HG03060 (cell line): ENCODE data around the gene POU2F1.
"Not testable (repeated sequence)": the region's sequence is repeated elsewhere in the genome, so short reads cannot be mapped to it uniquely, and the experiment has no call there.

ENCODE experiments used
- ATAC-seq: cut with Tn5 transposase; IDR thresholded peaks from one replicate; pipeline ENCODE4 v1.9.1; 2021; ENCODE audit warnings: low read depth, moderate number of reproducible peaks; ENCODE audit not compliant: unreplicated experiment

POU2F1 gene

DNA sequence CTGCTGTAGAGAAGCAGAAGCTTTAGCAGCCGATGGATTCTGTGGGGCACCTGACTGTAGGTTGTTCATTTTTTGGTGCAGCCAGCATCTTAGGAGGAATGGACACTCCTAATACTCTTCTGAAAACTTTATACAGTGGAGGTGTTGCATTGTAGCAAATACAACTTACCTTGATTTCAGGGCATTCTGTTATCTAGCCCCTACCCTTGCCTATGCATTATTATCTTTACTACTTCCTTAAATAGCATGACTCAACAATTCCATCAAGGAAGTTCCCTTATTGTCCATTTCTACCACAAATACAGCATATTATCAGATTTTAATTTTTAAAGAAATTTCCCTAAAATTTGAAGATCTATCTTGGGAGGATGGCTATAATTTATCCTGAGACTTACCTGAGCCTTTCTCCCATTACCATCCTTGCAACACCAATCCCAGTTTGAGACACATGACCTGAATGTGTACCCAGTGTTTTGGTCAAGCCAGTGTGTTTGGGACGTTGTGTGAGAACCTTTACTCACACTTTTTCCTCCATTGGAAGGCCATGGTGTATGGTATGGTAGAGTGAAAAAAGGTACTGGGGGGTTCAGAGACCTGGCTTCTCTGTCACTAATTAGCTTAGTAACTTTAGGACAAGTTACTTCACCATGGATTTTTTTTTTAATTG is 9.2 kb downstream of the POU2F1 start:
- no peak for ATAC-seq

DNA sequence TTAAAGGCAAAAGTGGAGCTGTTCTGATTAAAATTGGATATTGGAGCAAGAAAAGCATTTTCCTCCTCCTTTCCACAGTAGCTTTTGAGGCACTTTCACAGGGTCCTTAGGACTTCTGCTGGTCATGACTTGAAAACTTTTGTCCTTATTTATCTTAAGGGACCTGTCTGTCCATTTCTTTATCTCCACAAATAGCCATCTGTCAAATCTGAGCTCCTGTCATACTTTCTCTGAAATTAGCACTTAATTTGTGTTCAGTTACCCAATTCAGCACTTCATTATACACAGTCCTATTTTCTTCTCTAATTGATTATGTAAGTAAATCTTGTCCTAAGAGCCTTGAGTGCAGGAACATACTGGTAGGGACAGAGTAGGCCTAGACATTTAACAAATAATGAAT is 9.8 kb downstream of the POU2F1 start:
- no peak for ATAC-seq

DNA sequence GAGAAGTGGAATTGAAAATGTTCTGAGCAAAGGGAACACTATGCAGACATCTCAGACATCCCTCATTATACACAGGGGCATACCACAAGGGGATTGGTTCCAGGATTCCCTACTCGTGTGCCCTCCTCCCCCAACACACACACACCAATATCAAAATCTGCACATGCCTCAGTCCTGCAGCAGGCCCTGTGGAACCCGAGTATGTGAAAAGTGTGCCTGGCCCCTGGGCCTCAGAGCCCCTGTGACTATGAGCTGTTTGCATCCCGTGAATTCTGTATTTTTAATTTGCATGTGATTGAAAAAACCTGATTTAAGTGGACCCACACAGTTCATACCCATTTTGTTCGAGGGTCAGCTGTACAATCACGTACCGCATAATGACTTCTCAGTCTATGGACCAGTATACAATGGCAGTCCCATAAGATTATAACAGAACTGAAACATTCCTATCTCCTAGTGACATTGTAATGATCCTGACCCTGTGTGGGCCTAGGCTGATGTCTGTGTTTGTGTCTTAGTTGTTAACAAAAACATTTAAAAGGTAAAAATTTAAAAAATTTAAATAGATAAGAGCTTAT is 11.3 kb downstream of the POU2F1 start:
- no peak for ATAC-seq

DNA sequence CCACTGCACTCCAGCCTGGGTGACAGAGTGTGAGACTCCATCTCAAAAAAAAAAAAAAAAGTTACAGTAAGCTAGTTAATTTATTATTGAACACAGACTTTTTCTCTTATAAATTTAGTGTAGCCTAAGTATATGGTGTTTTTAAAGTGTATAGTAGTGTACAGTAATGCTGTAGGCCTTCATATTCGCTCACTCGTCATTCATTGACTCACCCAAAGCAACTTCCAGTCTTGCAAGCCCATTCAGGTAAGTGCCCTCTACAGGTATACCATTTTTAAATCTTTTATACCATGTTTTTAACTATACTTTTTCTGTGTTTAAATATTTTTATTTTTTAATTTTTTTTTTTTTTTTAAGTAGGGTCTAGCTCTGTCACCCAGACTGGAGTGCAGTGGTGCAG is 12.1 kb downstream of the POU2F1 start:
- ATAC-seq: no peak

GRCh38 chr1:167233373-167233772 is 12.7 kb downstream of the POU2F1 start:
- no peak for ATAC-seq

GRCh38 chr1:167237000-167237399 is 16.3 kb downstream of the POU2F1 start:
- no peak for ATAC-seq

GRCh38 chr1:167238713-167239112 is 18.0 kb downstream of the POU2F1 start:
- ATAC-seq: no peak

DNA sequence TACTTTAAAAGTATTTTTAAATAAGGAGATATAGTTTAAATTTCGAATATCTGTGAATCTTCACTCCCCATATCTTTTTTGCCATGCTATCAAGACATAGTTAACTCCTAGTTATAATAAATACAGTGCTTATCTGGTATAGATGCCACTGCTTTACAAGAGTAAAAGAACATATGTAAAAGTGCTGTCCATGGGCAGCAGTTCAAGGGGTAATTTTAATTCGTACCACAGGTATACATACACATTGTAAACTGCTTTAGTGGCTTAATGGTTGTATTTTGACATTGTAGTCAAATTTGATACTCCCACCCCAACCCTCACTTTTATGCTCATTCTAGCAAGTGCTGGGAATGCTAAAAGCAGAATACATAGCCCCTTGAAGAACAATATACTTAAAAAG is 18.6 kb downstream of the POU2F1 start:
- no peak for ATAC-seq

GRCh38 chr1:167244244-167244643 is 23.6 kb downstream of the POU2F1 start:
- ATAC-seq: no peak

DNA sequence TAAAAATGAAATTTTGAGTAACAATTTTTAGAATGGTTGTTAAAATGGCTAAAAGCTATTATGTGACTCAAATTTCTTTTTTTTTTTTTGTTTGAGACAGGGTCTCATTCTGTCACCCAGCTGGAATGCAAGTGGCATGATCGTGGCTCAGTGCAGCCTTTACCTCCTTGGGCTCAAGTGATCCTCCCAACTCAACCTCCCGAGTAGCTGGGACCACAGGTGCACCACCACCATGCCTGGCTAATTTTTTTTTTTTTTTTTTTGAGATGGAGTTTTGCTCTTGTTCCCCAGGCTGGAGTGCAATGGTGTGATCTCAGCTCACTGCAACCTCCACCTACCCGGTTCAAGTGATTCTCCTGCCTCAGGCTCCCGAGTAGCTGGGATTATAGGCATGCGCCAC is 24.5 kb downstream of the POU2F1 start:
- ATAC-seq: not testable (repeated sequence)

- ATAC-seq: no peak
Measured at GRCh38 chr1:167246971-167247370, 26.3 kb downstream of the POU2F1 start.

GRCh38 chr1:167247754-167248153 is 27.1 kb downstream of the POU2F1 start:
- no peak for ATAC-seq

GRCh38 chr1:167248707-167249642 is 28.3 kb downstream of the POU2F1 start:
- no peak for ATAC-seq

DNA sequence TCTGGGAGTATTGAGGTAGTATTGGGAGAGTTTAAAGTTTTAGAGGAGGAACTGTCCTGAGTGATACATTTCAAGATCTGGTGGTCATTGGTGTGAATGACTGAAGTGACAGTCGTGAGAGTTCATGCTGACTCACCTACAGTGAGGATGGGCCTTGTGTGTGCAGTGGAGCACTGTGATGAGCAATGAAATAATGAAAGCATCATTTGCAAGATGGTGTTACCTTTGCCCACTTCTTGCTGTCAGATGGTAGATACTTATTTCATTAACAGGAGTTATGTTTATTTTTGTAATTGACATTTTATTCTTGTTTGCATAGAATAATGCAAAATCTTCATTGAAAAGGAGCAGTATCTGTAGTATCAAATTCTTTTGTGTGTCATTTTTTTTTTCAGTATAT is 29.0 kb downstream of the POU2F1 start:
- no peak for ATAC-seq

DNA sequence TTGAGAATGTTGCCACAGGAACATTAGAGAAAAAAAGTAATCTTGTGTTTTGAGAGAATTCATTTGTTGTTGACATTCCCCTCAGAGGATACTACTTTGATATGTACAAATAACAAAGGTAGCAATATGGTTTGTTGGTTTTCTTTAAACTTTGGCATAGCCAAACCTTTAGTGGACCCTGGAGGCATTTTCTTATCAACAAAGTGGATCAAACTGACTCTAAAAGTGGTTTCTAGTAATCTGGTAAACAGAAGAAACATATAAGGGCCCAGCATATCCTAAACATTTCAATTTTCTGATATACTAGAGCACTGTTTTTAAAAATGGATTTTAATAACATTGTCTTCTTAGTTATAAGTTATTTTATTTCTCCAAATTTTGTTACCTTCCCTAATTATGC is 29.8 kb downstream of the POU2F1 start:
- no peak for ATAC-seq

DNA sequence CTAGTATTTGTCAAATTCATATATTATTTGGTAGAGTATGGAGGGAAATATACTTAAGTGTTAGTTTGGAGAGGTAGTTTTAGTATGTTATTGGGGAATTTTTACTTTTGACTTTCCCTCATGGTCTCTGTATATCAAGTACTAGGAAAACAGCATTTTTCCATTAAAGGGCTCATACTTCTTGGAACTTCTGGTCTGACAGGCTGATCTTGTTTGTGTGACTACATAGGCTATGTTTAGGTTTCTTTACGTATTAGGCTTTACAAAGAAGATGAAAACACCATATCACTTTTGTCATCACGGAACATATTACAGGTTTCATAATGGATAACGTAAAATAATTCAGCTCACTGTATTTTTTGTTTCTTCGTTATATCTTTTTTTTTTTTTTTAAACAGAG is 30.8 kb downstream of the POU2F1 start:
- no peak for ATAC-seq

DNA sequence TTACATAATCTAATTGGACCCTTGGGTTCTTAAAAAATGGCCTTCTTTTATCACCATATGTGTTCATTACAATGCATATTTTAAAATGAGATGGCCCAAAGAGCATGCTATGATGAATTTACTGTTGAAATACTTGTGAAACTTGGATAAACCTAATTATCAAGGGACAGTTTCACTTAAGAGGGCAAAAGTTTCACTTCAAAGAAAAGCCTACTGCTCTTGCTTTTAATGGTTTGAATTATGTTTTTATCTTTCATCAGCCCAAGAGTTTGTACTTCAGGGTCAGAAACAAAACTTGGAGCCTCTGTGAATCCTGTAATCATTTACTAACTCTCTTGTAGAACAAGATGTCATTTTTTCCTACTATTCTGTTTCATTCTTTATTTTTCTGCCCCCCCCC is 32.3 kb downstream of the POU2F1 start:
- no peak for ATAC-seq

- no peak for ATAC-seq
Measured at GRCh38 chr1:167258858-167259257, 38.2 kb downstream of the POU2F1 start.

DNA sequence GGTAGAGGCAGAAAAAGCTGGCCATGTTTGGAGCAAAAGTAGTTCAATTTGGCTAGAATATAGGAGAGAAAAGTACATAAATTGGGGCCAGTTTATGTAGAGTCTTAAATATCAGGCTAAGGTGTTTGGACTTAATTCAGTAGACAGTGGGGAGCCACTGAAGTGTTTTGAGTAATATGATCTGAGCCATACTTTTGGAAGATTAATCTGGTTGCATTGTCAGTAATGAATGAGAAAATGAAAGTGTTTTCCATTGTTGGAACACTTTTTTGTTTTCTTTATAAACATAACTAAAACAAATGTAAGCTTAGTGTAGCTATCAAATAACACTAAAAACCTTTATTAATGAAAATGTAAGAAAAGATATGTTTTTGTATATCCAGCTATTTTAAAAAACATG is 42.1 kb downstream of the POU2F1 start:
- no peak for ATAC-seq

DNA sequence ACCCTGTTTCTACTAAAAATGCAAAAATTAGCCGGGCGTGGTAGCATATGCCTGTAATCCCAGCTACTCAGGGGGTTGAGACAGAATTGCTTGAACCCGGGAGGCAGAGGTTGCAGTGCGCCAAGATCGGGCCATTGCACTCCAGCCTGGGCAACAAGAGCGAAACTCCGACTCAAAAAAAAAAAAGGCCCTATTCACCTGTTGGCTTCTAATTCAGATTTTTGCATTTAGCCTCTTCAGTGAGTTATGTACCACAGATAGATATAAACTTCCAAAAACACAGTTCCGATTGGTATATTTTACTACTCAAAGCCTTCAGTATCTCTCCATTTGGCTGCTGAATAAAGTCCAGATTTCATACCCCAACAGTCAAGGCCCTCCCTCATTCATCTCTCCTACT is 42.7 kb downstream of the POU2F1 start:
- no peak for ATAC-seq

GRCh38 chr1:167263819-167264464 is 43.3 kb downstream of the POU2F1 start:
- no peak for ATAC-seq
